Stimulated activated CD8-positive, alpha-beta memory T cell treated with anti-CD3 and anti-CD28 coated beads, Interleukin-12 subunit alpha, Interleukin-12 subunit beta, amount 100 ng/mL, for 24 hours (primary cell): ENCODE results near the gene GNAS-AS1.

ENCODE experiments used
- DNase-seq: peaks from one replicate; pipeline ENCODE4 v3.0.0-alpha.2; 2020; ENCODE audit errors: extremely low read depth

GNAS-AS1 gene

GRCh38 chr20:58850693-58851174 lies at the start of gene GNAS-AS1:
Gene GNAS-AS1 (minus strand): TSS chr20:58850902.
- peak; percentile 55 for DNase-seq

DNA sequence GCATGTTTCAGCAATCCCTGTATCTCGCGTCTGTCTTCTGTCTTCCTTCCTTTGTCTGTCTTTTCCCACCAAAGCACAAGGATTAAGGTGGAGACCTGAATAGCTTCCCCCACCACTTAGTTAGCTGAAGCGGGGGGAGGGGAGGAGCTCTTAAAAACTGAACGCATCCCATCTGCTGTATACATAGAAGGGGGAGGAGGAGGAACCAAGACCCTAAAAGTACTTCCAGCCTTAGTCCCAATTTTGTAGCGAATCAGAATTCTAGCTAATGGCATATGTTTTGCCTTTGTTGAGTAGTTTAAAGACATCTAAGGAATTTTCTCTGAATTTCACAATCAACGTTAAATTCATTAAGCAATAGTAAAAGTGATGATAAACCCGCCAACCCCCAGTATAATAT lies 49.7 kb upstream of the GNAS-AS1 start:
- no peak for DNase-seq

DNA sequence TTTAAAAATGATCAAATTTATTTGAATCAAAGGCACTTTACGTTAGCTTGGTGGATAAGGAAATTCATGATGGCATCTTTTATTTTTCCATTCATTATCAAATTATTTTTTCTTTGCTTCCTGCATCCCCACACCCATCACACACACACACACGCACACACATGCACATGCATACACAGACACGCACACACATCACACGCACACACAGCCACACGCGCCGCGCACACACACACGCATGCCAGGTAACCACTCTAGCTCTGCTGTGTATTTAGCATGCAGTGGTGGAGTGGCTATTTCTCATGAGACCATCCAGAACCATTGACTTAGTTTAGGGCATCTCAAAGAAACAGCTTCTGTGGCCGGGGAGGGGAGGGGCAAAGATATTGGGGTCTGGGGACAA lies 48.8 kb upstream of the GNAS-AS1 start:
- no peak for DNase-seq

- no peak for DNase-seq
These were observed 48.1 kb upstream of the GNAS-AS1 start for GRCh38 chr20:58898629-58899408.

DNA sequence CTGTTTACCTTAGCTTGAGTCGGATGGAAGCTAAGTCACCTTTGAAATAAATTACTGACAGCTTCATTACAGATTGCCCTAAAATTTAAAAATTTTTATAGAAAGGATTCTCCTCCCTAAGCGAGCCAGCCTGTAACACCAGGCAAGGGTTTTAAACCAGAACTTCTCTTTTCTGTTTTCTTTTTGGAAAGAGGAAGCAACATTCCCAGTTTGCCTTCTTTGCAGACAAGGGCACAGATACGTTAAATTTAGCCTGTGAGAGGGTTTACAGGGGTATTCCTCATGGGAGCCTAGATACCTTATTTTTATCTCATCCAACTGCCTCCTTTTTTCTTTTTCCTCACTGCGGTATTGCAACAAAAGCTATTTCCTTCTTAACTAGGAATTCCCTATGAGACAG lies 46.8 kb upstream of the GNAS-AS1 start:
- no peak for DNase-seq

DNA sequence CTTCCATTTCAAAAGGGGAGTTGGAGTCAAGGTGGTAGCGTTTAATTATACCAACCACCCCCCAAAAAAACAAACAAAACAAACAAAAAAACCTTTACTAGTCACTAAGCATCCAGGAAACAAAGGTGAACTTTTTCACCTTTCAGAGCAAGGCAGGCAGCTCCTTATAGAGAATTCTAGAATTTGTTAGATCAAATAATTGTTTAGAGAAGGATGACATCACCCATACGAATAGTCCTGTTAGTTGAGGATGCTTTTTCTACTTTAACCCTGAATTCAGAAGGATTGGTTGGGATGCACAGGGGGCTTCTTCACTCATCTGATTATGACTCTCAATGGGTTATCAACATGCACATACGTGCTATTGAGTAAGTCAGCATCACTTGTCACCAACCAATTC lies 46.1 kb upstream of the GNAS-AS1 start:
- no peak for DNase-seq

DNA sequence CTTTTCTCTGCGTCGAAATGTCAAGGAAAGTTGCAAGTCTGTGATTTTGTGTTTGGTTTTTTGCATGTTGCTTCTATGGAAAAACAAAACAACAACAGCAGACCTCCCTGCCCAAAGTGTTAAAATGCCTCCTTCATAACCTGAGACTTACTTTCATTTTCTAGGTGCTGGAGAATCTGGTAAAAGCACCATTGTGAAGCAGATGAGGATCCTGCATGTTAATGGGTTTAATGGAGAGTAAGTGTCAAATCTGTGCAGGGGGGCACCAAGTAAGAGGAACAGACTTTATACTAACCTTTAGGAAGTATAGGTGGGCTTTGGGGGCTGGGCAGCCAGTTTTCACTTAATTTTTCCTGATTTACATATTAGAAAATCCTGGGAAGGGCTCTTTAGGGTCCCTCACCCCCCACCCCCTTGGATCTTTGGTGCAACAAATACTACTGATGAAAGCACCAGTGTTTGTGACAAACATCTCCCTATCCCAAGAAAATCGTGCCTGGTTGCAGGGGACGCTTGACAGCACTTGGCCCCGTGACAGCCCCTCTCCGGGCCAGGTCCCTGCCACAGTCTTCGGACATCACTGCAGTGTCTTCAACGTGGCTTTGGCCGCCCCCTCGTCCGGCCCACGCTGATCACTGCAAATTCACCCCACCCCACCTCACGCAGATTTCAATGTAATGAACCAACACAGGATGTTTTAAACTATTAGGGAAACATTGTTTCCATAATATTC lies 44.9 kb upstream of the GNAS-AS1 start:
- no peak for DNase-seq

DNA sequence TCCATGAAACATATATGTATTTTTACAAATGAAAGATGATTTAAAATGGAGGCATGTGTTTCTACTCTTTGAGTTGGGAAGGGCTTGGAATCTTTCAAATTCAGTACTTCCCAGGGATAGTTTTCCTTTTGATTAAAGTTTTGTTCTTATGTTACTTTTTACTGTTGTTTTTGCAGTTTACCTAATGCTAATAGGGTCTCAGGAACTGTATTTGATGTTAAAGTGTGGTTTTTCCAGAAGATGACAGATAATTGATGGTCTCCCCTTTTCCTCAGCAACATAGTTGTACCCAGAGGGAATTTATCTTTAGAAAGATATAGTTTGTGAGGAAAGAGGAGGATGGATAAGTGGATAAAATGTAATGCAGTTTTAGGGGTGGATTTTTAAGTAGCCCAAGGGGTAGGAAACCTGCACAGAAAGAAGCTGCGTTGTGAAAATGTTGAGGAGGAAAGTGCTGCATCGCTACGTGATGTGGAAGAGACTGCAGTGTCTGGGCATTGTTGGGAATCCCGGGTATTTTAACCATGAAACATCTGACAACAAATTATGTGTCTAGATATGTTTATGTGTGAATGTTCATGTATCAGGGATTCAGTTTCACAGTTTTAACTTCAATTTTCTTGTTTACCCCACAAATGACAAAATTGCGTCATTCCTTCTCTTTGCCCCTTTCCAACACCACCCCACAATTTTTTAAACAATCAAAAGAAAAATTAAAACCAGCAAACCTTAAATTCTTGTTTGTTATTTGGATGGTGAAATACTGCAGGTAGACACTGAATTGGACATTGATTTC lies 44.1 kb upstream of the GNAS-AS1 start:
- no peak for DNase-seq

DNA sequence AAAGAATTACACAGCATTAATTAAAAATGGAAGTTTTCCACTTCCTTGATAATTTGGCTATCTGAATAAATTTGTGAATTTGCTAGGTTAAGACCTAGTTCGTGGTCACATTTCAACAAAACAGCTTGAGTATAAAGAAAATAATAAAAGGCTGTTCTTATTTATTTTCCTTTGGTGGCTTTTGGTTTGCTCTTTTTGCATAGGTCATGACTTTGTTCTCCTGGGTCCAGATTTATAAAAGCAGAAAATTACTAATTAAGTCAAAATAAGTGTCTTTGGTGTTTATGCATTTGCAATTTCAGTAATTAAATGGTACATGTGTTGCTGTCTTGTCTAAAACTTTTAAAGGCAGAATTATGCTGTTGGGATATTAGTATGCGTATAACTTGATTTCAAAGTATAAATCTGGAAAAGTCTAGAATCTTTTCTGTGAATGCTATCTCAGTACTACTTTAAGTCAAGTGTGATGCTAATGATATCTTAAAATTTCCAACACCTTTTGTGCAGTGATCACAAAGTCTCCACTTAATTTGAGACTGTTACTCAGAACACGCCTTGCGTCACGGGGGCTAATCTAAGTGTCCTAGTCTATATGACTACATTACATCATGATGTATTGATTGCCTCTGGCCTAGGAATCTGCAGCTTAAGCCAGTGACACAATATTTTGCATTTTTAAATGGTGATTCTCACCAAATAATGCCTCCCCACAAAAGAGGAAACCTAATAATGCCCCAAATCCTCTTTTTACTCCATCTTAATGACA lies 42.8 kb upstream of the GNAS-AS1 start:
- no peak for DNase-seq

DNA sequence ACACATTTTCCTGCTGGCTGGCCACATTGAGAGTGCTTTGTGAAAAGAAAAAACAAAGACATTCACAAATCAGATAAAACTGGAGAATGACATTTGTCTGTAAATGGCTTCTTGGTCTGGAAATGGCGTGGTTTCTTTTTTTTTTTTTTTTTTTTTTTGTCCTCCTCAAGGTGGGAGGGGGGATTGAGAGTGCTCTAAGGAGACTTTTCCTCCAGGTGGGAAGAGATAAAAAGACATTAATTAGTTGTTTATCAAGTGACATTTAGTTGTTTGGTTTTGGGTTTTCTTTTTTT lies 42.2 kb upstream of the GNAS-AS1 start:
- DNase-seq = no peak

DNA sequence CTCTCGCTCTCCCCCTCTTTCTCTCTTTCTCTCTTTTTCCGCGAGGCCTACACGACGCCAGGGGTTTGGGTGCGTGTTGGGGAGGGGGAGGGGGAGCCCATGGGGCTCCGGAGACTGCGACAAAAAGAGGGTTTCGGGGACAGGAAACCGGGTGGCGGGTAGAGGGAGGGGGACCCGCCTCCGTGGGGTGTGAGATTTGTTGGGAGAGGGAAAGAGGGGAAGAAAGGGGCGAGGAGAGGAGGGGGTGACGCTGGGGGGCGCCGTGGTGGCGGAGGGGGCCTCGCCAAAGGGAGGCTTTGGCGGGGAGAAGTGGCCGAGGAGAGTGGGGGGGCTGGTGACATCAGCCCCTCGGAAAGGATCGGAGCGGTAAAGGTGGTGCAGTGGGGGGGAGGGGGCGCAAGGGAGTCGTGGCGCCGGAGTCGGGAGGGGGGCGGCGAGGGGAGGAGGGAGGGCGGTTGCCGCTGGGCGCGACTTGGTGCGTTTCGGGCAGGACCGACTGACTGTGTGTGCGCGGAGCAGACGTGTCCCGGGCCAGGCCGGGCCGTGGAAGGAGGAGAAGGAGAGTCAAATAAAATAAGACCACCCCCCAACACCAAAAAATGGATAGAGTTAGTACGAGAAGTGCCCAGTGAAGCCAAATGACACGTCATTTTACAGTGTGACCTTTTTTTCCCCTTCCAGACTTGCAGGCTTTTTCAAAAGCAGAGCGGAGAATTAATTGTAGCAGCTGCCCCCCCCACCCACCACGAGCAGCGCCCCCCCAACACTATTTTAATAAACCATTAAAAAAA lies 41.6 kb upstream of the GNAS-AS1 start:
- no peak for DNase-seq

- DNase-seq = no peak
These were observed 41.0 kb upstream of the GNAS-AS1 start for GRCh38 chr20:58891718-58892140.

- DNase-seq = no peak
These were observed 40.5 kb upstream of the GNAS-AS1 start for GRCh38 chr20:58891086-58891717.

DNA sequence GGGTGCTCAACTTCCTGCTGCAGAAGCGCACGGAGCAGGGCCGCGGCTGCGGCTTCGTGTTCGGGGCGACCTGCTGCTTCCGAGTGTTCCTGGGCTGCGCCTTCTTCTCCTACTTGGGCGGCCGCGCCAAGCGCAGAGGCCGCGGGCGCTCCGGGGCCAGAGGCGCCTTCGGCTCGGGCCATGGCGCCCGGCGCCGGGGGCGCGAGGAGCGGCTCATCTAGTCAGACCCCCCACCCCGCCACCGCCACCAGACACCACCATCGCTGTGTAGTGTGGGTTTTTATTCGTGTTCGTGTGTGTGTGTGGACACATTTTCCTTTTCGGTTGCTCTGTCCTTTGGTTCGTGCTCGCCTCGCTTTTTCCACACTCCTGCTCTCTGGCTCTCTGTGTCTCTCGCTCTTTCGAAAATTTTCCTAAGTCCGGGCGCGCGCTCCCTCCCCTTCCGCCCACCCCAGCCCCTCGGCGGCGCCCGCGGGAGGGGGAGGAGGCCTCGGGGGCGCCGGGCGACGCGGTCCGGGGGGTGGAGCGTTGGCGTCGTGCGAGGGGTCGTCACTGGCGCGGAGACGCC lies 39.9 kb upstream of the GNAS-AS1 start:
- DNase-seq = no peak

DNA sequence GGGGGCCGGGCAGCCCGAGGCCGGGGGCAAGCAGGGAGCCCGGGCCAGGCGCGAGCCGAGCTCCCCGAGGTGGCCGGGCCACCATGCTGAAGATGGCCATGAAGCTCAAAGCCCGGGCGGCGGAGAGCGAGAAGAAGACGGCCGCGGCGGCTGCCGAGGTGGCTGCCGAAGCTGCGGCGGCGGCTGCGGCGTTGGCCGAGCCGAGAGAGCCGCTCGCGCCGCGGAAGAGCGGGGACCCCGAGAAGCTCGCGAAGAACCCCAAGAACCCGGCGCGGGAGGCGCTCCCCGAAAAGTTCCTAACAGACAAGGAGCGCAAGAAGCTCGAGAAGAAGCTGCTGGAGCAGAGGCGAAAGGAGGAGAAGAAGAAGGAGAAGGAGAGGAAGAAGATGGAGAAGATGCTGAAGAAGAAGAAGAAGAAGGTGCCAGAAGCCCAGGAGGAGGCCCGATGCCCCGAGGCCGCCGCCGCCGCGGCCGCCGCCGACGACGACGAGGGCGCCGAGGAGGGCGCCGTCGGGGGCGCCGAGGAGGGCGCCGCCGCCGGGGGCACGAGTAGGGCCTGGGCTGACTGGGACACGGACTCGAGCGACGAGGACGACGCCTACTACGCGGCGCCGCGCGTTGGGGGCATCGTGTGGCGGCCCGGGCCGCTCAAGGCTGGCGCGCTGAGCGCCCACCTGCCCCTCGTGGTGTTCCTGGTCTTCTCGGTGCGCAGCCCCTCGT lies 39.3 kb upstream of the GNAS-AS1 start:
- no peak for DNase-seq

GRCh38 chr20:58889334-58889760 lies 38.6 kb upstream of the GNAS-AS1 start:
- no peak for DNase-seq

GRCh38 chr20:58888521-58889333 lies 38.0 kb upstream of the GNAS-AS1 start:
- DNase-seq = no peak

DNA sequence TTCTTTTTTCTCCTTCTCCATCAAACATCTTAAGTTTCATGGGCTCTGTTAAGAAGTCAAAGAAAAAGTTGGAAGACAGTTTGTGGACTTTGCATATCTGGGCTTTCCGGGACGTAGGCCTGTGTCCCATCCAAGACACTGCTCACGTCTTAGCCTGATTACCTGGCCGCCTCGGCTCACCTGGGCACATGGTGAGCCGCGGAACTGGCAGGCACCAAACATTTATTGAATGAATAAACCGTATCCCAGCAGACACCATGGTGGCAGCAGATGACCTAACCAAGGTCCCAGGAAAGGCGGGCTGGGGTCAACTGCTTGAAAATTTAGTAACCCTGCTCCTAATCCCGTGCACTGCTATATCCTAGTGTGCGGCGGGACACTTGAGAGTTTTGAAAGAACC lies 37.4 kb upstream of the GNAS-AS1 start:
- no peak for DNase-seq

DNA sequence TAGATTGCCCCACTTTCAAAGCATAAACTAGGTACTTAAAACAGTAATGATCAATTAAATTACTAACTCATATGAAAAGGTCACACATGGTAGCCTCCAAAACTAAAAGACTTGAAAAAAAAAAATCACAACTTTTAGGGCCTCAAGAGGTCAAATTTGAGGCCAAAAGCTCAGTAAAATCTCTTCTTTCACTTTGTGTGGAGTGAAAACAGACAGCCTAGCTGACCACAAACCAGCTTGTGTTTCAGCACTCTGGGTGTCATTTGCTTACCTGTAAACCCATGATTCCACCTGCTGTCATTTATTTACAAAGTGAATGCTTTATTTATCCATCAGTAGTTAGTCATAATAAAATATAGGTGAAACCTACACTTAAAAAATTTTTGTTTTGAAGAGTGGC lies 35.8 kb upstream of the GNAS-AS1 start:
- DNase-seq = no peak
